Ramos (cell line): Measurements from ENCODE around the gene ATP9B.
"Not testable (repeated sequence)": the region's sequence is repeated elsewhere in the genome, so short reads cannot be mapped to it uniquely, and the experiment has no call there.

ENCODE experiments used
- in situ Hi-C: fragments of 300-500 bp; cut with MboI; formaldehyde crosslinking; loops from one replicate; pipeline ENCODE4 v1.14.3; 2022; ENCODE audit warnings: low sequenced_read_pairs; ENCODE audit not compliant: unreplicated experiment

Gene ATP9B

GRCh38 chr18:79224381-79224780, 155.2 kb downstream of the ATP9B start:
- in situ Hi-C loops = no loop called here

GRCh38 chr18:79227621-79228020, 158.4 kb downstream of the ATP9B start:
- in situ Hi-C loops = no loop called here

GRCh38 chr18:79229431-79229830, 160.2 kb downstream of the ATP9B start:
- in situ Hi-C loops = no loop called here

- in situ Hi-C loops = no loop called here
These were observed 165.2 kb downstream of the ATP9B start for GRCh38 chr18:79234438-79234837.

GRCh38 chr18:79239631-79240030, 170.4 kb downstream of the ATP9B start:
- in situ Hi-C loops = no loop called here

- in situ Hi-C loops = no loop called here
These were observed 172.6 kb downstream of the ATP9B start for GRCh38 chr18:79241755-79242154.

GRCh38 chr18:79242246-79242645, 173.1 kb downstream of the ATP9B start:
- in situ Hi-C loops = no loop called here

- in situ Hi-C loops = no loop called here
These were observed 176.4 kb downstream of the ATP9B start for GRCh38 chr18:79245517-79246001.

- in situ Hi-C loops = no loop called here
These were observed 177.3 kb downstream of the ATP9B start for GRCh38 chr18:79246309-79247108.

- in situ Hi-C loops = no loop called here
These were observed 179.4 kb downstream of the ATP9B start for GRCh38 chr18:79248495-79249060.

- in situ Hi-C loops = no loop called here
These were observed 181.2 kb downstream of the ATP9B start for GRCh38 chr18:79250301-79250981.

- in situ Hi-C loops = no loop called here
These were observed 181.8 kb downstream of the ATP9B start for GRCh38 chr18:79251021-79251420.

- in situ Hi-C loops = no loop called here
These were observed 183.9 kb downstream of the ATP9B start for GRCh38 chr18:79252904-79253633.

- in situ Hi-C loops = no loop called here
These were observed 188.3 kb downstream of the ATP9B start for GRCh38 chr18:79257480-79257879.

- in situ Hi-C loops = no loop called here
These were observed 189.3 kb downstream of the ATP9B start for GRCh38 chr18:79258447-79258846.

- in situ Hi-C loops = no loop called here
These were observed 190.0 kb downstream of the ATP9B start for GRCh38 chr18:79259218-79259617.

- in situ Hi-C loops = no loop called here
These were observed 190.8 kb downstream of the ATP9B start for GRCh38 chr18:79260023-79260422.

GRCh38 chr18:79260510-79260909, 191.3 kb downstream of the ATP9B start:
- in situ Hi-C loops = no loop called here

- in situ Hi-C loops = not testable (repeated sequence)
These were observed 195.9 kb downstream of the ATP9B start for GRCh38 chr18:79265068-79265467.

- in situ Hi-C loops = not testable (repeated sequence)
These were observed 202.6 kb downstream of the ATP9B start for GRCh38 chr18:79271812-79272211.

- in situ Hi-C loops = no loop called here
These were observed 203.7 kb downstream of the ATP9B start for GRCh38 chr18:79272916-79273315.
